ENCODE data around the gene ITPRIPL2. TPM values are rescaled to one million over a fixed set of nuclear protein-coding genes. Genes with fewer than 3 reads are reported as not detected.

Gene ITPRIPL2
- total and polyA plus RNA-seq, 7 donors, result 4.7 to 17.9 (median 14.8) TPM

- H3K4me3 ChIP-seq, result no peak overlapping the region
- H3K36me3 ChIP-seq (ENCODE audit: insufficient read depth in 1 of 2, low read depth in 1 of 2), result no peaks in the 10 kb centered on the region
- intact Hi-C loops (cut with DNase I), result loop anchor here in 1 of 2 donors (5.0 kb wide), 1 partner anchor 51 kb away; no protein-coding TSS in a partner anchor
- H3K27me3 ChIP-seq (ENCODE audit: insufficient read depth in 3 of 3, low read length in 2 of 3), result no peaks in the 10 kb centered on the region
- TF ChIP-seq CTCF (IDR thresholded peaks at IDR 0.05), result no peak
- H3K9me3 ChIP-seq, result no peaks in the 10 kb centered on the region
- 33 to 42% (median 33%) methylated on average over 11 of the region's 11 CpGs for WGBS, 3 donors
- peaks cover 5% of the 10 kb centered on the region for H3K4me1 ChIP-seq
- peak; percentile 31 to 60 (median 51) for ATAC-seq
- peak overlapping the region; percentile 70 for H3K27ac ChIP-seq
- DNase-seq, result peak in 1 of 2 donors; percentile 56
Observed at GRCh38 chr16:19130852-19131824, 17.4 kb downstream of the ITPRIPL2 start.

- DNase-seq, result no peak
- intact Hi-C loops (cut with DNase I), result loop anchor here in 1 of 2 donors (5.0 kb wide), 1 partner anchor 50 kb away; no protein-coding TSS in a partner anchor
- peak in 2 of 4 donors; percentile 40 to 45 for ATAC-seq
- Histone ChIP-seq H3K27ac (peak overlapping the region; percentile 70), H3K9me3 (no peaks in the 10 kb centered on the region), H3K27me3 (ENCODE audit: insufficient read depth in 3 of 3, low read length in 2 of 3) (no peaks in the 10 kb centered on the region), H3K4me1 (peaks cover 5% of the 10 kb centered on the region), H3K4me3 (no peak overlapping the region), H3K36me3 (ENCODE audit: insufficient read depth in 1 of 2, low read depth in 1 of 2) (no peaks in the 10 kb centered on the region)
- TF ChIP-seq CTCF (IDR thresholded peaks at IDR 0.05), result no peak
Observed at GRCh38 chr16:19131825-19132218, 18.1 kb downstream of the ITPRIPL2 start.

- intact Hi-C loops (cut with DNase I), result loop anchor here in 1 of 2 donors (5.0 kb wide), 1 partner anchor 50 kb away; no protein-coding TSS in a partner anchor
Observed at GRCh38 chr16:19132255-19132654, 18.5 kb downstream of the ITPRIPL2 start.

GRCh38 chr16:19132898-19133297 lies 19.1 kb downstream of the ITPRIPL2 start:
- peak overlapping the region; percentile 70 for H3K27ac ChIP-seq
- no peak for TF ChIP-seq CTCF (IDR thresholded peaks at IDR 0.05)
- peaks cover 5% of the 10 kb centered on the region for H3K4me1 ChIP-seq
- intact Hi-C loops (cut with DNase I), result loop anchor here in 1 of 2 donors (5.0 kb wide), 1 partner anchor 49 kb away; no protein-coding TSS in a partner anchor
- no peak for DNase-seq
- ATAC-seq, result peak in 3 of 4 donors; percentile 47 to 69 (median 69)
- 73 to 77% (median 73%) methylated on average over 11 of the region's 11 CpGs for WGBS, 3 donors
- H3K4me3 ChIP-seq, result no peak overlapping the region
- H3K9me3 ChIP-seq, result no peaks in the 10 kb centered on the region
- no peaks in the 10 kb centered on the region for H3K36me3 ChIP-seq (ENCODE audit: insufficient read depth in 1 of 2, low read depth in 1 of 2)
- no peaks in the 10 kb centered on the region for H3K27me3 ChIP-seq (ENCODE audit: insufficient read depth in 3 of 3, low read length in 2 of 3)

More at GRCh38 chr16:19132255-19132654, 18.5 kb downstream of the ITPRIPL2 start:
- H3K4me1 ChIP-seq, result peaks cover 5% of the 10 kb centered on the region
- no peaks in the 10 kb centered on the region for H3K9me3 ChIP-seq
- WGBS, 3 donors, result 81 to 95% (median 85%) methylated on average over 1 of the region's 1 CpG
- DNase-seq, result no peak
- no peaks in the 10 kb centered on the region for H3K27me3 ChIP-seq (ENCODE audit: insufficient read depth in 3 of 3, low read length in 2 of 3)
- peak overlapping the region; percentile 70 for H3K27ac ChIP-seq
- no peak for TF ChIP-seq CTCF (IDR thresholded peaks at IDR 0.05)
- no peak overlapping the region for H3K4me3 ChIP-seq
- ATAC-seq, result no peak
- H3K36me3 ChIP-seq (ENCODE audit: insufficient read depth in 1 of 2, low read depth in 1 of 2), result no peaks in the 10 kb centered on the region

All from psoas muscle (tissue), 8 donors.